ENCODE data around the gene INPP5F.

Gene INPP5F

GRCh38 chr10:119815671-119816070 lies 89.8 kb downstream of the INPP5F start:
- Histone ChIP-seq H3K36me3 (ENCODE audit: control insufficient read depth, insufficient read depth, low read length) (peaks cover 8% of the 10 kb centered on the region), H3K4me1 (ENCODE audit: control insufficient read depth, insufficient read depth, low read length, poor library complexity, severe bottlenecking) (no peaks in the 10 kb centered on the region), H3K27me3 (replicated peaks; ENCODE audit: control insufficient read depth, insufficient read depth, low read length, poor library complexity, severe bottlenecking) (no peaks in the 10 kb centered on the region), H3K4me3 (ENCODE audit: insufficient read depth, low read depth, low read length, poor library complexity, severe bottlenecking) (no peak overlapping the region), H3K27ac (ENCODE audit: insufficient read depth, low read length, poor library complexity, severe bottlenecking) (no peak overlapping the region), H3K9me3 (ENCODE audit: control insufficient read depth, low read length) (no peaks in the 10 kb centered on the region)
- no peak for DNase-seq

DNA sequence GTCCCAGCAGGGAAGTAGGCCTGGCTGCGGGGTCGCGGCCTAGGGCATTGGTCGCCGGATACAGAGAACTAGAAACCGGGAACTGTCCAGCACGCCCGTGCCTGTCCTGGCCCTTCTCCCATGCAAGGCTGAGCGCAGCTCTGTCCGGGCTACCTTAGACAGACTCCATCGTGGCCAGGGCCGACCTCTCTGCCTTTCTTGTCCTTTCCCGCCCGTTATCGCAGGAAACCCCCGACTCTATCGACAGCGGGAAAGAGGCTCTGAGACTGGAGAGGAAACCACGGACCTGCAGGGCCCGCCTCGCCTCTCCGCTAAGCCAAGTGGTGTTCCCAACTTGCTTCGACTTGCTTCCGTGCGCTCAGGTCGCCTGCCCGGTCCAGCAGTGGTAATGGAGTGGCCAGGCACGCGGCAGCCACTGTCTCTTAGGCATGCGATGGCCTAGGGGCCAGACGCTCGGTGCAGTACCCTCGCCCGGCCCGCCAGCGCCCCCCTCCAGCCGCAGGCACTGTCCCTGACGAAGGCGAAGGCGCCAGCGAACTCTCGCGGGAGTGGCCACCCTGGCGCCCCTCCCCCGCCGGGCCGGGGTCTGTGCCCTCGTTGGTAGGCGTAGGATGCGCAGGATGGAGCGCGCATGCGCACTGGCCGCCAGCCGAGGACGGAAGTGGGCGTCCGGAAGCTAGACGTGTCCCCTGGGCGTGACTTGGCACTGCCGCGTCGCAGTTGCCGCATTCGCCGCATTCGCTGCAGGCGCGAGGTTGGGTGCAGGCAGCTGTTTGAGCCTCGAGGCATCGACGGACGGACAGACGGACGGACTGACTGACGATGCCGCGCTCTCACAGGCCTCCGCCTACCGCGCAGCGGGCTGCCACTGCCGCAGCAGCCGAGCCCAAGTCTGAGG lies 92.4 kb downstream of the INPP5F start:
- DNase-seq = no peak
- H3K4me1 ChIP-seq (ENCODE audit: control insufficient read depth, insufficient read depth, low read length, poor library complexity, severe bottlenecking) = no peaks in the 10 kb centered on the region
- no peaks in the 10 kb centered on the region for H3K27me3 ChIP-seq (replicated peaks; ENCODE audit: control insufficient read depth, insufficient read depth, low read length, poor library complexity, severe bottlenecking)
- no peak overlapping the region for H3K27ac ChIP-seq (ENCODE audit: insufficient read depth, low read length, poor library complexity, severe bottlenecking)
- H3K36me3 ChIP-seq (ENCODE audit: control insufficient read depth, insufficient read depth, low read length) = peaks cover 8% of the 10 kb centered on the region
- H3K4me3 ChIP-seq (ENCODE audit: insufficient read depth, low read depth, low read length, poor library complexity, severe bottlenecking) = no peak overlapping the region
- no peaks in the 10 kb centered on the region for H3K9me3 ChIP-seq (ENCODE audit: control insufficient read depth, low read length)

DNA sequence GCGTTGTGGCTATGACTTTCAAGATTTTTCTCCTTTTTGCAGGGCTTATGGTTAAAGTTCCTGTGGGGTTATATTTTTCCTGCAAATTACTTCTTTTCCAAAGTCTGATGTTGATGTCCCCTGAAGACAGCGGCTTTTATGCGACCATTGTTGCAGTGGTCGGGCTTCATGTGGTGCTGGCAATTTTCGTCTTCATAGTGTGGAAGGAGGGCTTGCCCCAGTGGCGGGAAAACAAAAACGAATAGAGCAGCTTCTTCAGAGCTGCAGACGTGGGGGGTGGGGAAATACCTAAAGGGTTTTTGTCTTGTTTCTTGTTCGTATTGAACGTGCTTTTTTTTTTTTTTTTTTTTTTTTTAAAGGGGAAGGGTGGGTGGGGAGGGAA lies 93.0 kb downstream of the INPP5F start:
- Histone ChIP-seq H3K4me1 (ENCODE audit: control insufficient read depth, insufficient read depth, low read length, poor library complexity, severe bottlenecking) (no peaks in the 10 kb centered on the region), H3K36me3 (ENCODE audit: control insufficient read depth, insufficient read depth, low read length) (peaks cover 8% of the 10 kb centered on the region)

DNA sequence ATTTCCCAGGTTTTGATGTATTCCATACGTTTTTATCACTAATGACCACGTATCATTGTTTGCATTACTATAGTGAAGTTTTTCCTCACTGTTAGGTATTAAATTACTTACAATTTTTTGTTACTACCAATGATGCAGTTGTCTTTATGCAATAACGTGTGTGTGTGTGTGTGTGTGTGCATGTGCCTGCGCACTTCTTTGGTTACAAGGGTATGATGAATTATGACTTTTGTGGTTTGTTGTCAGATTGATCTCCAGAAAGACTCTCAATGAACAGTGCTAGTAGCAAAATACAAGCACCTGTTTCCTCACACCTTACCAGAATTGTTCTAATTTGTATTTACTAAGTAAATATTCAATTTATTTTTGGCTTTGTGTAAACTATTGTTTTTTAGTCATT lies 95.3 kb downstream of the INPP5F start:
- Histone ChIP-seq H3K36me3 (ENCODE audit: control insufficient read depth, insufficient read depth, low read length) (no peaks in the 10 kb centered on the region), H3K4me3 (ENCODE audit: insufficient read depth, low read depth, low read length, poor library complexity, severe bottlenecking) (no peak overlapping the region), H3K4me1 (ENCODE audit: control insufficient read depth, insufficient read depth, low read length, poor library complexity, severe bottlenecking) (no peaks in the 10 kb centered on the region), H3K27me3 (replicated peaks; ENCODE audit: control insufficient read depth, insufficient read depth, low read length, poor library complexity, severe bottlenecking) (no peaks in the 10 kb centered on the region), H3K27ac (ENCODE audit: insufficient read depth, low read length, poor library complexity, severe bottlenecking) (no peak overlapping the region), H3K9me3 (ENCODE audit: control insufficient read depth, low read length) (no peaks in the 10 kb centered on the region)
- no peak for DNase-seq

More for the DNA sequence above, 93.0 kb downstream of the INPP5F start:
- DNase-seq = no peak
- Histone ChIP-seq H3K4me3 (ENCODE audit: insufficient read depth, low read depth, low read length, poor library complexity, severe bottlenecking) (no peak overlapping the region), H3K27ac (ENCODE audit: insufficient read depth, low read length, poor library complexity, severe bottlenecking) (no peak overlapping the region), H3K9me3 (ENCODE audit: control insufficient read depth, low read length) (no peaks in the 10 kb centered on the region), H3K27me3 (replicated peaks; ENCODE audit: control insufficient read depth, insufficient read depth, low read length, poor library complexity, severe bottlenecking) (no peaks in the 10 kb centered on the region)

DNA sequence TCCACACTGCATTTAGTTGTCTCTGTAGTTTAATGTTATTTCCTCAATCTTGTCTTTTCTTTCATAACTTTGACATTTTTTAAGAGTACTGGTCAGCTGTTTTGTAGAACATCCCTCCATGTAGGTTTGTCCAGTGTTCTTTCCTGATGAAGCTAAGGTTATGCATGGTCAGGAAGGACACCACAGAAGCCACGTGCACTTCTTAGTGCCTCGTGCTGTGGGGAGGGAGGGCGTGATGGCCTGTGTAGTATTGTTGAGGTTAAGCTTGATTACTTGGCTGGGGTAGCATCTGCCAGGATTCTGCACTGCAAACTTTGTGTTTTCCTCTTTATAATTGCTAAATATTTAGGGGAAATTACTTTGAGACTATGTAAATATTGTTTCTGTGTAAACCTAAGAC lies 98.4 kb downstream of the INPP5F start:
- H3K27me3 ChIP-seq (replicated peaks; ENCODE audit: control insufficient read depth, insufficient read depth, low read length, poor library complexity, severe bottlenecking) = no peaks in the 10 kb centered on the region
- H3K27ac ChIP-seq (ENCODE audit: insufficient read depth, low read length, poor library complexity, severe bottlenecking) = no peak overlapping the region
- peaks cover 9% of the 10 kb centered on the region for H3K36me3 ChIP-seq (ENCODE audit: control insufficient read depth, insufficient read depth, low read length)
- DNase-seq = no peak
- no peaks in the 10 kb centered on the region for H3K4me1 ChIP-seq (ENCODE audit: control insufficient read depth, insufficient read depth, low read length, poor library complexity, severe bottlenecking)
- no peaks in the 10 kb centered on the region for H3K9me3 ChIP-seq (ENCODE audit: control insufficient read depth, low read length)
- no peak overlapping the region for H3K4me3 ChIP-seq (ENCODE audit: insufficient read depth, low read depth, low read length, poor library complexity, severe bottlenecking)

DNA sequence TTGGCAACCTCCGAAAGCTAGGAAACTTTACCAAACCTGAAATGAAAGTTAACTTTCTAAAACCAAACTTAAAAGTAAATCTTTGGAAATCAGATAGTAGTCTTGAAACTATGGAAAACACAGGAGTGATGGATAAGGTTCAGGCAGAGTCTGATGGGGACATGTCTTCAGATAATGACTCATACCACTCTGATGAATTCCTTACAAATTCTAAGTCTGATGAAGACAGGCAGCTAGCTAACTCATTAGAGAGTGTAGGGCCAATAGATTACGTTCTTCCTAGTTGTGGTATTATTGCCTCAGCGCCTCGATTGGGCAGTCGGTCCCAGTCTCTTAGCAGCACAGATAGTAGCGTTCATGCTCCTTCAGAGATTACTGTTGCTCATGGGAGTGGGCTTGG lies 100.9 kb downstream of the INPP5F start:
- Histone ChIP-seq H3K4me3 (ENCODE audit: insufficient read depth, low read depth, low read length, poor library complexity, severe bottlenecking) (no peak overlapping the region), H3K36me3 (ENCODE audit: control insufficient read depth, insufficient read depth, low read length) (peaks cover 28% of the 10 kb centered on the region), H3K27me3 (replicated peaks; ENCODE audit: control insufficient read depth, insufficient read depth, low read length, poor library complexity, severe bottlenecking) (no peaks in the 10 kb centered on the region), H3K27ac (ENCODE audit: insufficient read depth, low read length, poor library complexity, severe bottlenecking) (no peak overlapping the region), H3K4me1 (ENCODE audit: control insufficient read depth, insufficient read depth, low read length, poor library complexity, severe bottlenecking) (no peaks in the 10 kb centered on the region), H3K9me3 (ENCODE audit: control insufficient read depth, low read length) (no peaks in the 10 kb centered on the region)
- DNase-seq = no peak

GRCh38 chr10:119827430-119827829 lies 101.6 kb downstream of the INPP5F start:
- no peaks in the 10 kb centered on the region for H3K9me3 ChIP-seq (ENCODE audit: control insufficient read depth, low read length)
- no peak overlapping the region for H3K27ac ChIP-seq (ENCODE audit: insufficient read depth, low read length, poor library complexity, severe bottlenecking)
- H3K36me3 ChIP-seq (ENCODE audit: control insufficient read depth, insufficient read depth, low read length) = peaks cover 35% of the 10 kb centered on the region
- DNase-seq = no peak
- no peaks in the 10 kb centered on the region for H3K27me3 ChIP-seq (replicated peaks; ENCODE audit: control insufficient read depth, insufficient read depth, low read length, poor library complexity, severe bottlenecking)
- no peak overlapping the region for H3K4me3 ChIP-seq (ENCODE audit: insufficient read depth, low read depth, low read length, poor library complexity, severe bottlenecking)
- no peaks in the 10 kb centered on the region for H3K4me1 ChIP-seq (ENCODE audit: control insufficient read depth, insufficient read depth, low read length, poor library complexity, severe bottlenecking)

DNA sequence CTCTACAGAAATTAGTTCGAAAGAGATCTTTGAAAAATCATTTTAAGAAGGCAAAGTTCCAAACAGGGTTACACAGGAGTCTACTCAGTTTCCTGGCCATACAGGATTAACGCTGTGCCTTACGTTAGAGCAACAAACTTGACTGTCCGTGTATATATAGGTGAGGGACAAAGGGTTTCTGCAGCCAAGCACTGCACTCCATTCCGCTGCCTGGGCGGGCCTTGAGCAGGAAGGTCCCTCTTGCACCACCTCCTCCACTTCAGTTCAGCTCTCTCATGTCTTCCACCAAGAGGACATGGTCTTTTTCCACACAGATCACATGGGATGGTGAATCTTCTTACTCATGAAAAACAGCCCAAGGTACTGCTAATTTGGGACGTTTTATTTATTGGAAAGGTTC lies 103.6 kb downstream of the INPP5F start:
- Histone ChIP-seq H3K4me3 (ENCODE audit: insufficient read depth, low read depth, low read length, poor library complexity, severe bottlenecking) (no peak overlapping the region), H3K27me3 (replicated peaks; ENCODE audit: control insufficient read depth, insufficient read depth, low read length, poor library complexity, severe bottlenecking) (no peaks in the 10 kb centered on the region), H3K27ac (ENCODE audit: insufficient read depth, low read length, poor library complexity, severe bottlenecking) (no peak overlapping the region), H3K9me3 (ENCODE audit: control insufficient read depth, low read length) (no peaks in the 10 kb centered on the region), H3K4me1 (ENCODE audit: control insufficient read depth, insufficient read depth, low read length, poor library complexity, severe bottlenecking) (no peaks in the 10 kb centered on the region), H3K36me3 (ENCODE audit: control insufficient read depth, insufficient read depth, low read length) (peaks cover 52% of the 10 kb centered on the region)
- DNase-seq = no peak

- DNase-seq = no peak
- Histone ChIP-seq H3K4me1 (ENCODE audit: control insufficient read depth, insufficient read depth, low read length, poor library complexity, severe bottlenecking) (no peaks in the 10 kb centered on the region), H3K36me3 (ENCODE audit: control insufficient read depth, insufficient read depth, low read length) (peaks cover 65% of the 10 kb centered on the region), H3K9me3 (ENCODE audit: control insufficient read depth, low read length) (no peaks in the 10 kb centered on the region), H3K27me3 (replicated peaks; ENCODE audit: control insufficient read depth, insufficient read depth, low read length, poor library complexity, severe bottlenecking) (no peaks in the 10 kb centered on the region), H3K27ac (ENCODE audit: insufficient read depth, low read length, poor library complexity, severe bottlenecking) (no peak overlapping the region), H3K4me3 (ENCODE audit: insufficient read depth, low read depth, low read length, poor library complexity, severe bottlenecking) (no peak overlapping the region)
Measured at GRCh38 chr10:119830851-119831250, 105.0 kb downstream of the INPP5F start.

DNA sequence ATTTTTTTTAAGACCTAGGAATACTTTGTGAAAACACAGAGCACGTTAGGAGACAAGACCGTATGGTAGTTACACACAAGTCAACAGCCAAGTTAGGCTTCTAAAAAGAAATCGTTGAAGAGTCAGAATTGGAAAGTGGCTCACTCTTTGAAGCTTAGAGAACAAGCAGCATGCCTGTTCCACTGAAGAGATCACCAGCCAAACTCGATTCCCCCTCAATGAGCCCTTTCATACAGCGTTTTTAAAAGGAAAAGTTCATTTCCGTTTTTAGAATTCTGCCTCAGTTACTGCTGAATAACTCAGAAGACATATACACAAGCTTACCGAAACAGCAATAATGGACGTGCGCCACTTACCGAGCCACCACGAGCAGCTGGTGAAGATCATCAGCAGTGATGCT lies 105.8 kb downstream of the INPP5F start:
- Histone ChIP-seq H3K36me3 (ENCODE audit: control insufficient read depth, insufficient read depth, low read length) (peaks cover 73% of the 10 kb centered on the region), H3K4me1 (ENCODE audit: control insufficient read depth, insufficient read depth, low read length, poor library complexity, severe bottlenecking) (no peaks in the 10 kb centered on the region), H3K27ac (ENCODE audit: insufficient read depth, low read length, poor library complexity, severe bottlenecking) (no peak overlapping the region), H3K9me3 (ENCODE audit: control insufficient read depth, low read length) (no peaks in the 10 kb centered on the region), H3K27me3 (replicated peaks; ENCODE audit: control insufficient read depth, insufficient read depth, low read length, poor library complexity, severe bottlenecking) (no peaks in the 10 kb centered on the region), H3K4me3 (ENCODE audit: insufficient read depth, low read depth, low read length, poor library complexity, severe bottlenecking) (no peak overlapping the region)
- DNase-seq = no peak

Measured in effector memory CD4-positive, alpha-beta T cell (primary cell).